GM19438 (cell line): ENCODE measurements around the gene ABTB1.
"Not testable (repeated sequence)": the region's sequence is repeated elsewhere in the genome, so short reads cannot be mapped to it uniquely, and the experiment has no call there.

ENCODE experiments used
- ATAC-seq: cut with Tn5 transposase; IDR thresholded peaks from one replicate; pipeline ENCODE4 v1.9.1; 2021; ENCODE audit warnings: low read depth; ENCODE audit not compliant: unreplicated experiment

Gene ABTB1

DNA sequence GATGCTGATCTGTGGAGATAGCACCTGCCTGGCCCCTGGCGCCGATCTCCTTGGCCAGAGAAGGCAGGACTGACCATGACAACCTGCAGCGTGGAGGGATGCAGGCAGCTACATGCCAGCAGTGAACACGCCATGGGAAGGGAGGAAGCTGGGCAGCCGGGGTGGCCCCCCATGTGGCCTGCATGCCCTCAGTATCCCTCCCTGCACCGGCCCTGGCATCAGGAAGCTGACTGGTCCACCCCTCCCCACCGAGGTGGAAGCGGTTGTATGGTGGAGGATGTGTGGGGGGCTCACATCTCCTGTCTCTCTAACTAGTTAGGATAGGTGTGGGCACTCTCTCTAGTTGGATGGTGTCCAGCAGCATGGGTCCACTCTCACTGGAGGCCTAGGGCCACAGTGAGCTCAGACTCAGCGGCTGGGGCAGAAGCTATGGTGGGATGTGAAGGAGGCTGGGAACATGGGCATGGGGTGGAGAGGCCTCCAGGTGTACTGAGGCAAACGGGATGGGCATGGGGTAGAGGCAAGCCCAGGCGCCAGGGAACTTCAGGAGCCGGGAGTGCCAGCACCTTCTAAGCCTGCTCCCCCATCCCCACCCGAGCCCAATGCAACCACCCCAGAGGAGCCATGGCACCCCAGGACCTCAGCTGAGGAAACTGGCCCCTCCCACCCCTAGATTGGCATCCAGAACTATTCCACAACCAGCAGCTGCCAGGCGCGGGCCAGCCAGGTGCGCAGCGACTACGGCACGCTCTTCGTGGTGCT is 1.8 kb upstream of the ABTB1 start:
- no peak for ATAC-seq

DNA sequence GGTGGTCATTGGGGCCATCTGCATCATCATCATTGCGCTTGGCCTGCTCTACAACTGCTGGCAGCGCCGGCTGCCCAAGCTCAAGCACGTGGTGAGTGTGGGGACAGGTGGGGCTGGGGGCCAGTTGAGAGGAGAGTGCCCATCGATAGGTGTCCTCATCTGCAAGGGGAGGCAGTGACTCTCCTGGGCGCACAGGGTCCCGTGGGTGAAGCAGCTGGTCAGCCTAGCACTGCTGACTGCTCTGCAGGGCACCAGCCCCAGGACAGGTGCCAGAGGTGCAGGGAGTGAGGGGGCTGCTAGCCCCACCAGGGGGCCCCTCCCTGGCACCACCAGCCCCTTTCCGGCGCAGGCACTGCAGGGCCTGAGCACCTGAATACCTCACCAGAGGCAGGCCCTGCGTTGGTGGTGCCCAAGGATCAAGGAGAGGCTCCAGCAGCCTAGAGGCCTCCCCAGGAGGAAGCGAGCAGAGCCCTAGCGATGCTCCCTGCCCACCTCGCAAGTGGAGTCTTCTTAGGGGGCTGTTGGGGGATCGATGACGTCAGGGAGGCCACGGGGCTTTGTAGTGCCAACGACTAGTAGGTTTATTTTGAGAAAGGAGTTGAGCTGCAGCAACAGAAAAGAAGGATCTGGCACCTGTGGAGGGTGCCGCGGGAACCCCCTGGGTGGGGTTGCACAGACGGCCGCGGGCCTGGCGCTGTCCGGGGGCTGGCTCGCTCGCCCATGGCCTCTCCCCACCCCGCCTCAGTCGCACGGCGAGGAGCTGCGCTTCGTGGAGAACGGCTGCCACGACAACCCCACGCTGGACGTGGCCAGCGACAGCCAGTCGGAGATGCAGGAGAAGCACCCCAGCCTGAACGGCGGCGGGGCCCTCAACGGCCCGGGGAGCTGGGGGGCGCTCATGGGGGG is 976 bp upstream of the ABTB1 start:
- peak; percentile 16 for ATAC-seq

DNA sequence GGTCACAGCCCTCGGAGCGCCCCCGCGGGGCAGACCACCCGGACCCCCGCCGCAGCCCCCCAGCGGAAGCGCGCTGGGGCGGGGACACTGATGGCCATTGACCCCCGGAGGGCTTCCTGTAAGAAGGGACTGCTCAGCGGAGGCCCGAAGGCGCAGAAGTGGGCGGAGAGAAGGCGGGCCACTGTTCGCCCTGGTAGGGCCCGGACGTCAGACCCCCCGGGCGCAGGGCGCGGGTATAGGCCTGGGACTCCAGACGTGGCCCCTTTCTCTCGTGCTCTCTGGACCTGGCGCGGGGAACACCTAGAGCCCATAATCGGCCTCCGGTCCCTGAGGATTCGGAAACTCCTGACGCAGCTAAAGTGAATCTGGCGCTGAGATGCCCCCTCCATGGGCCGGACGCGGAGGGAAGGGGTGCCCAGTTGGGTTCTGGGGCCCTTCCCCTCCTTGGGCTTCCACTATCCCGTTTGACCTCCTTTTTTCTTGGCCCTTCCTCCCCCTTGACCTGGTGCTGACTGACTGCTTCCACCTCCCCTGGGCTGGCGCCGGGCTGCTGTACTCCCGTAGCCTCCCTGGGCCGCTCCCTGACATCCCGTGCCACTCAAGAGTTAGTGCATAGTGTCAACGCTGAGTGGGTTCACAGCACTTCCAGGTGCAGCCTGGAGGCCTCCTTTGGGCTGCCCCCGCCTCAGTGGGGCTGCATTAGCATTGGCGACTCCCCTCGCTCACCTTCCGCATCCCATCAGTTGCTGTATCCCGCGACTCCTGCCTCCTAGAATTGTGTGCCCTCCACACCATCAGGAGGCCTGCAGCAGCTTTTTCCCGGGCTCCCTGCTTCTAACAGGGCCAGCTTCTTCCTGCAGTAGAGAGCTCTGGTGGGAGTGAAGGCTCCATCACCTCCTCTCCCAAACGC is 694 bp downstream of the ABTB1 start:
- ATAC-seq = peak; percentile 41

DNA sequence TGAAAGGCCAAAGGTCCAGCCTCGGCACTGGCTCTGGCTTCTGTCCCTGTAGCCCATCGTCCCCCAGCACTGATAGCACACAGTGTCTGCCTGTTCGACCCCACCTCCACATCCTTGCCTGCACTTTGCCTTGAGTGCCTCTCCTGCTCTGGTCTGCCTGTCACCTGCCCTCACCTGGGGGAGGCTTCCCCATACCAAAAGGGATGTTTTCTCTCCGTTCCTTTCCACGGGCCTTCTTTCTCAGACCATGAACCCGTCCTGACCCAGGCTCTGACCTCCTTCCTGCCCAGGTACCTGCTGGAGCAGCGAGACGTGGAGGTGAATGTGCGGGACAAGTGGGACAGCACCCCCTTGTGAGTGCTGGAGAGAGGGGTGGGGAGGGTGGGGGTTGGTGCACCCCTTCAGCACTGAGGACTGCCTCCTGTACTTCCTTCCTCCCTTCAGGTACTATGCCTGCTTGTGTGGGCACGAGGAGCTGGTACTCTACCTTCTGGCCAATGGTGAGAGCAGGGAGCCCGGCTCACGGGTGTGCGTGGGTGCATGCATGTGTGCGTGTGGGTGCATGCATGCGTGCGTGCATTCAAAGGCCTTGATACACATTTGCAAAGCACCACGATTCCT is 1.5 kb downstream of the ABTB1 start:
- ATAC-seq = no peak

DNA sequence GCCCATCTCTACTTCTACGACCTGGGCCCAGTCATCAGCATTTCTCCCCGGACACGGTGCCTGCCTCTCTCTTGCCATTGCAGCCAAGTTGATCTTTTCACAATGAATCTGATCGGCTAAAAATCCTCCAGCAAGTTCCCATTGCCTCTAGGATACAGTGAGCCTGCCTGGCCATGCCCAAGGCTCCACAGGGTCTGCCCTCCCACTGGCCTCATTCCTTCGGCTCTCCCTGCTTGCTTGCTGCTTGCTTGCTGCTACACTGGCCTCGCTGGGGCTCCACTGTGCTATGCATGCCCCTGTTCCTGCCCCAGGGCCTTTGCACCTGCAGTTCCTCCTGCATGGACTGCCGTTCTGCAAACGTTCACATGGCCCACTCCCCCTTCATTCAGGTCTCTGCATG is 2.0 kb downstream of the ABTB1 start:
- ATAC-seq = no peak

DNA sequence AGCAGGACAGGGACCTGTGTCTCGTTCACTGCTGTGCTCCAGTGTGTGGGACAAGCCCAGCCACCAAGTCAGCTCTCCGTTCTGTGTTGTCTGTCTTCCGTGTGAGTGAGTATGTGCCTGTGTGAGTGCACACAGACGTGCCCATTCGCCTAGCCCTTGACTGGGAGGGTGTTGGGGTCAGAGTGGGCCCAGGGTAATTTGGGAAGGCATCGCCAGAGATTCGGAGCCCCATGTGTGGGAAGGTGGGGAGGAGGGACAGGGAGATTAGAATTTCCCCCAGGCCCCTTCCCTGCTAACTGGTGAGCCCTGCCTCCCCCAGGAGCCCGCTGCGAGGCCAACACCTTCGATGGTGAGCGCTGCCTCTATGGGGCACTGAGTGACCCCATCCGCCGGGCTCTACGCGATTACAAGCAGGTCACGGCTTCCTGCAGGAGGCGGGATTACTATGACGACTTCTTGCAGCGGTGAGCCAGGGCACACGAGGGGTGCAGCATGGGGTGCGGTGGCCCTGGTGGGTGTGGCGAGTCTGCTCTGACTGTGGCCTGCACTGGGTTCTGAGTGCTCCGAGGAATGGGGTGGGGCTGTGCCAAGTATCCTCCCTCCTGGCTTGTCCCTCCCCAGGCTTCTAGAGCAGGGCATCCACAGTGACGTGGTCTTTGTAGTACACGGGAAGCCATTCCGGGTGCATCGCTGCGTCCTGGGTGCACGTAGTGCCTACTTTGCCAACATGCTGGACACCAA is 3.1 kb downstream of the ABTB1 start:
- ATAC-seq = no peak

DNA sequence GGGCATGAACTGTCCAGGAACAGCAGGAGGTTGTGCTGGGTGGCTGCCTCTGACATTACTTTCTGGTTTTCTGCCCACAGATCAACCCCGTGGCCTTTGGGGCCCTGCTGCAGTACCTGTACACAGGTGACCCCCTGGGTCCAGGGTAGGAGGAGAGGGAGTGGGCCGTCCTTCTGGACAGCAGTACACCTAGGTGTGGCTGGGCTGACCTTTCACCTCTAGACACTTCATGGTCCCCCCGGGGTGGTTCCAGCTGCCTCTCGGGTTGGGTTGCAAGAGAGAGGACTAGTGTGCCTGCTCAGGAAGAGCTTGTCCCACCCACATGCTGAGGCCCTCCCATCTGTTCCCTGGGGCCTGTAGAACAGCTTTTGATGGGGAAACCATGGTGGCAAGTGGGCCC is 3.7 kb downstream of the ABTB1 start:
- ATAC-seq = no peak

DNA sequence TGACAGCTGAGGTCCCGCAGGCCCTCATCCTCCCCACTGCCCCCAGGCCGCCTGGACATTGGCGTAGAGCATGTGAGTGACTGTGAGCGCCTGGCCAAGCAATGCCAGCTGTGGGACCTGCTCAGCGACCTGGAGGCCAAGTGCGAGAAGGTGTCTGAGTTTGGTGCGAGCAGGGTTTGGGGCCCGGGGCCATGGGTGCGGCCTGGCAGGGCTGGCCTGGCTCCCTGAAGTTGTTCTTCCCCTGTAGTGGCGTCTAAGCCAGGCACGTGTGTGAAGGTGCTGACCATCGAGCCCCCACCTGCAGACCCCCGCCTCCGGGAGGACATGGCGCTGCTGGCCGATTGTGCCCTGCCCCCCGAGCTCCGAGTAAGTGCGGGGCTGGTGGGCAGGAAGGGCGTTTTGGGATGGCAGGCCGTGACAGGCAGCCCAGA is 4.2 kb downstream of the ABTB1 start:
- ATAC-seq = no peak

DNA sequence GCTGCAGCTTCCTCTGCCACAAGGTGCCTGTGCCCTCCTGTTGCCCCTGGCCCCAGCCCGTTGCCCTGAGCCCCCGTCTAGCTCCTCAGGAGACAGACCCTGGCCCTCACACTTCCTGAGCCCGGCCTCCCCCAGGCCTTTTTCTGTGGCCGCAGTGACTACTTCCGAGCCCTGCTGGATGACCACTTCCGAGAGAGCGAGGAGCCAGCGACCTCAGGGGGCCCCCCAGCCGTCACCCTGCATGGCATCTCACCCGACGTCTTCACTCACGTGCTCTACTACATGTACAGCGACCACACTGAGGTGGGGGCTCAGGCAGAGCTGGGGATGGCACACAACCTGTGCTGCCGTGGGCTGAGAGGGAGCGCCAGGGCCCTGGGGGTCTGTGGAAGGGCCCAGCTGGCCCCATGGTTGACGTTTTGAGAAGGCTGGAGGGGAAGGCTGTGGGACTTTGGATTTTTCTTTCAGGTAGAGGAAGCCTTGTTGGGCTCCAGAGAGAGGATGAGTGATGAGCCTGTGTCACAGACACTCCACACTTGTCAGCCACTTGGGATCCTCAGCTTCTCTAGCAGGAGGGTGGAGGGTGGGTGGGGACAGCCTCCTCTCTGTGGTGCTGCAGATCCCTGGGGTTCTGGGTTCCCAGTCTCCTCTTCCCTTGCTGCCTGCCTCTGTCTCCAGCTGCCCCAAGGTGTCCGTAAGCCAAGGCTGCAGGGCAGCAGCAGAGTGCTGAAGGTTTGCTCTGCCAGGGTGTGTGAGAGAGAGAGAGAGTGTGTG is 5.0 kb downstream of the ABTB1 start:
- ATAC-seq = no peak

DNA sequence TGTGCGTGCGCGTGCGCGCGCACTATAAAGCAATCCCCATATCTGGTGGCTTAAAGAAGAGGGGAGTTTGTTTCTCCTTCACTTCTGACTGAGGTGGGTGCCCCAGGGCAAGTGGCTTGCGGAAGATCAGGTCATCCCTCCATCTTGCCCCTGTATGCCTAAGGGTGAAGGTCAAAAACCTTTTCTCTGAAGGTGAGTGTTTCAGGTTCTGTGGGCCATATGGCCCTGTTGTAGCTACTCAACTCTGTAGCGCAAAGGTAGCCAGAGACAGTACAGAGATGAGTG is 5.5 kb downstream of the ABTB1 start:
- no peak for ATAC-seq

DNA sequence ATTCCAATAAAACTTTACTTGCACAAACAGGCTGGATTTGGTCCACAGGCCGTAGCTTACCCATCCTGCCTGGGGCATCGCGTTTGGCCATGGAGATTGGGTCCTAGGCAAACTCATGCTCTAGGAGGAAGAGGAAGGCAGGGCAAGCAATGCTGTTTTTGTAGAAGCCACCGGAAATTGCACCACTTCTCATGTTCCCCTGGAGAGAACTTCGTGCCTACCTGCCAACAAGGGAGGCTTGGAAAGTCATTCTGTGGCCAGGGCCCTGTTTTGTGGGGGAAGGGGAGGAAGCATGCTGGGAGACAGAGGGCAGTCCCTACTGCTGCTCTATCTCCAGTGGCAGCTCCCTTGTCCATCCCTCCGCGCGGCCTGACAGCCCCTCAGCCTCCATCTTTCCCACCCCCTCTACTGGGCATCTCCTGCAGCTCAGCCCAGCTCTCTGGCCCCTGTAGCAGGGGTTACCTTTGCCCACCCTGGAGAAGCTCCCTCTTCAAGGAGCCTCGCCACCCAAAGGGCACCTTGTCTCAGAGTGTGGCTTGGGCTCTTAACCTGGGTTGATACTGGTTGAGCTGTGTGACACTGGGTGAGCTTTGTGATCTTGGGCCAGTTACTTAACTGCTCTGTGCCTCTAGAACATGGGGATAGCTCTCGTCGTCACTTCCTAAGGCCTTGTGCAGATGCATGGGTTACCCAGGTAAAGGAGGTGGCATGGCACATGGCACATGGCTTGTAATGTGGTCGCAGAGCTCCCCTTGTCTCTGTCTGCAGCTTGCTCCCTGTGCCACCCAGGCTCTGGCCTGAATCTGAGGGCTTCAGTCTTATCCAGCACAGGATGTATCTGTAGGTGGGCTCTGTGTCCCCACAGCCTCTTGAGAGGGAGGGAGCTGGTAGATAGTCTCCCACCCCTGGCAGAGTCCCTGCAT is 6.1 kb downstream of the ABTB1 start:
- no peak for ATAC-seq

DNA sequence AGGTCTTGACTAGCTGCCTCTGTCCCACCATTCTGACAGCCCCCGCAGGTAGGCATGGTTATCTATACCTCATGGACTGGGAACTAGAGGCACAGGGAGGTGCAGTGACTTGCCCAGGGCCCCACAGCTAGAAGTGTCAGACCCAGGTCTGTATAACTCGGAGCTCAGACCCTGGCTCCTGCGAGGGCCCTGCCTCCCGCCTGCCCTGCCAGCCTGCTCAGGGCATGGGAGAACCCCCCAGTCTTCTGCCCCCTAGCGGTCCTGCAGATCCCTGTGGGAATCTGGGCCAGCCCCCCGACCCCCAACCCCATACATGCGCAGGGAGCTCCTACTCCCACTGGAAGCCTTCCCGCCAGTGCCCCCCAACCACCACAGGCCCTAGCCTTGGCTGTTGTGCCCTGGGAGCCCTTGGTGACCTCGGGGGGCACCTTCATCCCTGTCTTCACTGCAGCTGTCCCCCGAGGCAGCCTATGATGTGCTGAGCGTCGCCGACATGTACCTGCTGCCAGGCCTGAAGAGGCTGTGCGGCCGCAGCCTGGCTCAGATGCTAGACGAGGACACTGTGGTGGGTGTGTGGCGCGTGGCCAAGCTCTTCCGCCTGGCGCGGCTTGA is 6.9 kb downstream of the ABTB1 start:
- ATAC-seq = no peak

DNA sequence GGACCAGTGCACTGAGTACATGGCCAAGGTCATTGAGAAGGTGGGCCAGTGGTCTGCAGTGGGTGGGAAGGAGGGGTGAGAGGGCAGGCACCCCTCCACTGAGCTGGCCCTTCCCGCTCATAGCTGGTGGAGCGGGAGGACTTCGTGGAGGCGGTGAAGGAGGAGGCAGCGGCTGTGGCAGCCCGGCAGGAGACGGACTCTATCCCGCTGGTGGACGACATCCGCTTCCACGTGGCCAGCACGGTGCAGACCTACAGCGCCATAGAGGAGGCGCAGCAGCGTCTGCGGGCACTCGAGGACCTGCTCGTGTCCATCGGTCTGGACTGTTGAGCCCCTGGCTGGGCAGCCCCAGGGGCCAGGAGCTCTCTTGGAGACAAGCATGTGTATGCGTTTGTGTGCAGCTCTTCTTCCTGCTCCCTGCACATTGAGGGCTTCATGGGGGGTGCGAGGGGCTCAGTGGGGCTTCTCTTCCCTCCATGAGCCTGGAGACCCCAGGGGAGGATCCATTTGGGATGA is 7.5 kb downstream of the ABTB1 start:
- ATAC-seq = no peak

DNA sequence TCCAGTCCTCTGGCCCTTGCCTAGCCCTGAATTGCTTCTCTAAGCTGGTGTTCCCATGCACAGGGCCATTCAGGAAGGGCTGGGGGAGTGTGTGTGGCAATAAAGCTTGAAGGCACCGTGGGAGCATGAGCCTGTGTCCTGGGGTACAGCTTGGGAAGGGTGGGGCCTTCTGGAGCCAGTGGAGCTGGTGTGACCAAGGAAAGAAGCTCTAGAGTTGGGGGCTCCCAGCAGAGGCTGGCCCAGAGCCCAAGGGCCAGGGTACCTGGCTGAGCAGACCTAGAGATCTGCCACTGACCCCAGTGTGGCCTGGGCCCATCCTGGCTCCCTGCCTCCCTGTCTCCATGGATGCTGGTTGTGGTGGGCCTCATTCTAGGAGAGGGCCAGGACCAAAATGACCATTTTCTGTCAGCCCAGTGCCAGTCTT is 8.1 kb downstream of the ABTB1 start:
- ATAC-seq = no peak

DNA sequence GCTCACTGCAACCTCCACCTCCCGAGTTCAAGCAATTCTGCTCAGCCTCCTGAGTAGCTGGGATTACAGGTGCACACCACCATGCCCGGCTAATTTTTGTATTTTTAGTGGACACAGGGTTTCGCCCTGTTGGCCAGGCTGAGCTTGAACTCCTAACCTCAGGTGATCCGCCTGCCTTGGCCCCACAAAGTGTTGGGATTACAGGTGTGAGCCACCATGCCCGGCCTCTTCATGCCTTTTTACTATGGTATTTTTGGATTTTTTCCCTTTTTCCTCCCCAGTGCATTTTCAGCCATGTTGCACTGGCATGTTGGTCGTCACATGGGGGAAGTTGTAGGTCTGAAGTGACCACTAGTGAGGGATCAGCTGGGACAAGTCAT is 9.4 kb downstream of the ABTB1 start:
- not testable (repeated sequence) for ATAC-seq

DNA sequence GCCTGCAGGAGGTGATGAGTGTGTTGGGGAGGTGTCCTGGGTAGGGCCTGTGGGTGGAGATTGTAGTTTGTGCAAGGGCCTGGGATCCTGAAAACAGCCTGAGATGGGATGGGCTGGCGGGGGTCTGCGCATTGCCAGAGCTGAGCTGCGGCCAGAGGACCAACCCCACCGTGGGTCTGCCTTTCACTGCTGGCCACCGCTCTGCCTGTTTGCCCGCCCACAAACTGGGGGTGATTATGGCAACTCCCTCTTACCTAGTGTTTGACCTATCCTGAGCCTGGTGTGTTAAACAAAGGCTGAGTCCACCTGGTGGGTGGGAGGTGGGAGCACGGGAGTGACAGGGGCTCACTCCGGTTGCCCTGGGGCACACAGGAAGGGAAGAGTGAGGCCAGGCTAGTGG is 9.8 kb downstream of the ABTB1 start:
- ATAC-seq = no peak

DNA sequence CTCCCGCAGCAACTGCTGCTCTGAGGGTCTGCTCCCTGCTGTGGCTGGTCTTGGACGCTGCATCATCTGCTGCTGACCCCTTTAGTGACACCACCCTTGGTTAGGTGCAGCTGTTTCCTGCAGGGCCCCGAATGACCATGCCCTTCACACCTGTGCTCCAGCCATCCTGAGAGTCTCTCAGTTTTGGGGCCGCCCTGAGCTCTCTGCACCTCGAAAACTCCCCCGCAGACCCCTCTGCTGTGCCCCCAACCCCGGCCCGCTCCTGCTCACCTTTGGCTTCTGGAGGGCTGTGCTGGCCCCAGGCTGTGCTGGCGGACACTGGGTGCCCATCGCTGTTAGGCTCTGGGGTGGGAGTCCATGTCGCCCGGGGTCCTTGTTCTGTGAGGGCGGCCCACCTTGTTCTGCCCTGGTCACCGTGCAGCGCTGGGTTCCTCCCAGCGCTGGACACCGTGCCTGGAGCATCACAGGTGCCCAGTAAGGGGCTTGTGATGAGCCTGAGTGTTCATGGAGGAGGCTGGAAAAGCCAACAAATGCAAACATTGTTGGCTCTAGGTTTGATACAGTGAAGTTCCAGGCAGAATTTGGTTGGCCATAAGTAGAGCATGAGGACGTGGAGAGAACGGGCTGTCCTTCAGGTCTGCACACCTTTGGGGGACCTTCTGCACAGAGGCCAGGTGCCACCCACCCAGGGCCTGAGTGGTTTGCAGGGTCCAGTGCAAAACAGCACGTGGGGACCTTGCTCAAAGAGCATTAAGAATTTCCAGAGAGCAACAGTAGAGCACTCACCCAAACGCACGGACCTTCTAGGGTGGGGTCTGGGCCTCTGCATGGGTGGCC is 12.3 kb downstream of the ABTB1 start:
- ATAC-seq = no peak
